B cell (primary cell): ENCODE results near the gene MRPL16. TPM values are rescaled to one million over a fixed set of nuclear protein-coding genes. Genes with fewer than 3 reads are reported as not detected.

Source experiments
- ATAC-seq: fragments of 200-7000 bp; cut with Tn5 transposase; one replicate; pipeline ENCODE4 v1.10.0; 2021; ENCODE audit warnings: low read depth, mild to moderate bottlenecking, moderate number of reproducible peaks, moderate library complexity
- CTCF ChIA-PET: fragments of 350-600 bp; sonication (Branson Sonifier 250); formaldehyde crosslinking; loops from one replicate; lab custom pipeline; 2021; ENCODE audit warnings: antibody characterized with exemption, inconsistent platforms; lab: Charles Lee
- POLR2A ChIA-PET: fragments of 350-600 bp; sonication (Branson Sonifier 250); formaldehyde crosslinking; loops from one replicate; lab custom pipeline; 2021; ENCODE audit warnings: antibody characterized with exemption; lab: Charles Lee
- DNase-seq: peaks from one replicate; pipeline ENCODE4 v3.0.0; 2013
- H2AFZ ChIP-seq: 2 replicates; pipeline ENCODE4 v1.6.1; 2012; ENCODE audit warnings: mild to moderate bottlenecking, low read depth, low read length; ENCODE audit not compliant: insufficient read depth, poor library complexity, severe bottlenecking
- H3K27ac ChIP-seq, 2 donors: 1 replicate in 1 of 2; 2 replicates in 1 of 2; pipeline ENCODE4 v1.5.1; 2012 to 2013; ENCODE audit warnings: low read length in 2 of 2, mild to moderate bottlenecking in 2 of 2, moderate library complexity in 1 of 2
- H3K27me3 ChIP-seq, 4 experiments: fragments of 200-600 bp in 1 of 4; sonication (generic) in 1 of 4; replicated peaks in 1 of 4; 1 replicate in 2 of 4; 2 replicates in 2 of 4; pipeline versions ENCODE4 v1.6.1 to v1.7.0; 2013 to 2016; ENCODE audit warnings: low read length in 3 of 4, mild to moderate bottlenecking in 2 of 4, mixed read lengths in 1 of 4, moderate library complexity in 1 of 4; ENCODE audit not compliant: insufficient read depth in 4 of 4, control insufficient read depth in 3 of 4; ENCODE audit errors: control extremely low read depth in 1 of 4
- H3K36me3 ChIP-seq, 2 experiments: replicated peaks in 1 of 2; 1 replicate in 1 of 2; 2 replicates in 1 of 2; pipeline versions ENCODE4 v1.6.1 to v1.7.1; 2013; ENCODE audit warnings: low read length in 1 of 2; ENCODE audit not compliant: insufficient read depth in 2 of 2, control insufficient read depth in 1 of 2; ENCODE audit errors: control extremely low read depth in 1 of 2, extremely low read depth in 1 of 2
- H3K4me1 ChIP-seq, 2 donors: fragments of 200-600 bp in 1 of 2; sonication (generic) in 1 of 2; 1 replicate in 1 of 2; 2 replicates in 1 of 2; pipeline versions ENCODE4 v1.5.1 to v1.6.1; 2013 to 2017; ENCODE audit warnings: low read length in 2 of 2; ENCODE audit not compliant: control insufficient read depth in 2 of 2, insufficient read depth in 2 of 2
- H3K4me2 ChIP-seq: replicated peaks from 2 replicates; pipeline ENCODE3; 2012; ENCODE audit warnings: mild to moderate bottlenecking, low read depth, low read length; ENCODE audit not compliant: poor library complexity, severe bottlenecking
- H3K4me3 ChIP-seq, 5 experiments: fragments of 200-600 bp in 1 of 5; sonication (generic) in 1 of 5; 1 replicate in 3 of 5; 2 replicates in 2 of 5; pipeline versions ENCODE4 v1.5.1 to v1.7.0; 2011 to 2016; ENCODE audit warnings: low read length in 4 of 5, mild to moderate bottlenecking in 4 of 5, low read depth in 2 of 5, control low read depth in 1 of 5, moderate library complexity in 1 of 5; ENCODE audit not compliant: insufficient read depth in 1 of 5; ENCODE audit errors: control extremely low read depth in 1 of 5, extremely low read depth in 1 of 5
- H3K79me2 ChIP-seq: fragments of 200-600 bp; sonication (generic); one replicate; pipeline ENCODE4 v1.6.0; 2016; ENCODE audit warnings: low read length; ENCODE audit not compliant: control insufficient read depth, insufficient read depth
- H3K9ac ChIP-seq: fragments of 200-600 bp; sonication (generic); 2 replicates; pipeline ENCODE4 v1.6.1; 2017; ENCODE audit warnings: mild to moderate bottlenecking, low read length, moderate library complexity
- H3K9me3 ChIP-seq, 3 donors: one replicate each; pipeline versions ENCODE4 v1.6.1 to v1.7.1; 2013; ENCODE audit warnings: low read length in 2 of 3; ENCODE audit not compliant: control insufficient read depth in 2 of 3, insufficient read depth in 1 of 3; ENCODE audit errors: control extremely low read depth in 1 of 3
- H4K20me1 ChIP-seq: 2 replicates; pipeline ENCODE4 v1.6.0; 2012; ENCODE audit warnings: mild to moderate bottlenecking, low read length; ENCODE audit not compliant: insufficient read depth, control insufficient read depth, poor library complexity, severe bottlenecking
- H3K27ac Mint-ChIP-seq: one replicate; pipeline ENCODE4 v1.8.0; 2021; ENCODE audit warnings: mixed read lengths
- H3K27me3 Mint-ChIP-seq: one replicate; pipeline ENCODE4 v1.8.0; 2021; ENCODE audit warnings: mixed read lengths
- H3K4me1 Mint-ChIP-seq: one replicate; pipeline ENCODE4 v1.8.0; 2021; ENCODE audit warnings: mixed read lengths
- H3K4me3 Mint-ChIP-seq: one replicate; pipeline ENCODE4 v1.8.0; 2021; ENCODE audit warnings: mixed read lengths
- H3K9me3 Mint-ChIP-seq: one replicate; pipeline ENCODE4 v1.8.0; 2022; ENCODE audit warnings: mixed read lengths; ENCODE audit not compliant: insufficient read depth
- EZH2 ChIP-seq: IDR thresholded peaks from 2 replicates; pipeline ENCODE4 v1.6.1; 2012; ENCODE audit warnings: borderline replicate concordance, low read depth, mild to moderate bottlenecking, moderate library complexity, low read length; ENCODE audit not compliant: insufficient read depth, poor library complexity, severe bottlenecking
- WGBS: methylation state at CpG from one replicate; pipeline ENCODE4 v1.1.5; 2013; ENCODE audit warnings: missing lambda C conversion rate; ENCODE audit not compliant: insufficient coverage; 5-methylcytosine and 5-hydroxymethylcytosine counted together
- intact Hi-C: fragments of 100-400 bp; cut with micrococcal nuclease; formaldehyde crosslinking; loops from one replicate; pipeline ENCODE4 v1.10.0; 2022
- polyA plus RNA-seq: library from polyadenylated mRNA; depleted of rRNA; stranded (reverse); fragments of >200 nt; gene quantifications from 2 replicates; pipeline ENCODE4 v1.2.3, GENCODE V29; 2012
- total RNA-seq, 2 donors: library from RNA; stranded (reverse); fragments of 120-200 nt in 1 of 2; gene quantifications; 1 replicate in 1 of 2; 2 replicates in 1 of 2; pipeline versions ENCODE4 v1.2.3 to v1.2.4, GENCODE V29; 2013 to 2022
- TF ChIP-seq, protein P1 (sequence below): fragments of 200-600 bp; IDR thresholded peaks from one replicate; pipeline ENCODE4 v1.8.0; 2022; ENCODE audit warnings: antibody characterized with exemption, mild to moderate bottlenecking

Gene MRPL16
- total and polyA plus RNA-seq, 2 donors (not counting 1 experiment from before 2014, with no cell fraction given), result 38.3 to 41.0 TPM

- H3K4me1 ChIP-seq, result no peaks in the 10 kb centered on the region
- no peaks in the 10 kb centered on the region for H3K9me3 ChIP-seq
- CTCF ChIA-PET, result interaction anchor here (1.1 kb wide), 1 partner anchor 38 kb away, joined by 4 read pairs; the partner anchor contains the start of gene STX3
- H3K27ac Mint-ChIP-seq, result no peak overlapping the region
- H2AFZ ChIP-seq, result no peak overlapping the region
- H3K27ac ChIP-seq, result no peak overlapping the region
- no peaks in the 10 kb centered on the region for H3K27me3 ChIP-seq
- no peak overlapping the region for H3K4me3 ChIP-seq
- no peak for DNase-seq
- no peaks in the 10 kb centered on the region for H4K20me1 ChIP-seq
- no peaks in the 10 kb centered on the region for H3K4me1 Mint-ChIP-seq
- ATAC-seq, result no peak
- intact Hi-C loops, result no loop called here
- H3K27me3 Mint-ChIP-seq, result no peaks in the 10 kb centered on the region
- H3K79me2 ChIP-seq, result no peaks in the 10 kb centered on the region
- no peak for TF ChIP-seq EZH2
- TF ChIP-seq, protein P1, sequence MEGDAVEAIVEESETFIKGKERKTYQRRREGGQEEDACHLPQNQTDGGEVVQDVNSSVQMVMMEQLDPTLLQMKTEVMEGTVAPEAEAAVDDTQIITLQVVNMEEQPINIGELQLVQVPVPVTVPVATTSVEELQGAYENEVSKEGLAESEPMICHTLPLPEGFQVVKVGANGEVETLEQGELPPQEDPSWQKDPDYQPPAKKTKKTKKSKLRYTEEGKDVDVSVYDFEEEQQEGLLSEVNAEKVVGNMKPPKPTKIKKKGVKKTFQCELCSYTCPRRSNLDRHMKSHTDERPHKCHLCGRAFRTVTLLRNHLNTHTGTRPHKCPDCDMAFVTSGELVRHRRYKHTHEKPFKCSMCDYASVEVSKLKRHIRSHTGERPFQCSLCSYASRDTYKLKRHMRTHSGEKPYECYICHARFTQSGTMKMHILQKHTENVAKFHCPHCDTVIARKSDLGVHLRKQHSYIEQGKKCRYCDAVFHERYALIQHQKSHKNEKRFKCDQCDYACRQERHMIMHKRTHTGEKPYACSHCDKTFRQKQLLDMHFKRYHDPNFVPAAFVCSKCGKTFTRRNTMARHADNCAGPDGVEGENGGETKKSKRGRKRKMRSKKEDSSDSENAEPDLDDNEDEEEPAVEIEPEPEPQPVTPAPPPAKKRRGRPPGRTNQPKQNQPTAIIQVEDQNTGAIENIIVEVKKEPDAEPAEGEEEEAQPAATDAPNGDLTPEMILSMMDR, result no peak
- peaks cover 4 to 26% of the 10 kb centered on the region in 2 experiments for H3K36me3 ChIP-seq
- H3K4me2 ChIP-seq, result no peak overlapping the region
- H3K9ac ChIP-seq, result no peak overlapping the region
- WGBS, result 100% methylated on average over 1 of the region's 1 CpG
- POLR2A ChIA-PET, result no interaction called here
- no peak overlapping the region for H3K4me3 Mint-ChIP-seq
- no peaks in the 10 kb centered on the region for H3K9me3 Mint-ChIP-seq
Measured at GRCh38 chr11:59792507-59792906, 18.1 kb downstream of the MRPL16 start.

DNA sequence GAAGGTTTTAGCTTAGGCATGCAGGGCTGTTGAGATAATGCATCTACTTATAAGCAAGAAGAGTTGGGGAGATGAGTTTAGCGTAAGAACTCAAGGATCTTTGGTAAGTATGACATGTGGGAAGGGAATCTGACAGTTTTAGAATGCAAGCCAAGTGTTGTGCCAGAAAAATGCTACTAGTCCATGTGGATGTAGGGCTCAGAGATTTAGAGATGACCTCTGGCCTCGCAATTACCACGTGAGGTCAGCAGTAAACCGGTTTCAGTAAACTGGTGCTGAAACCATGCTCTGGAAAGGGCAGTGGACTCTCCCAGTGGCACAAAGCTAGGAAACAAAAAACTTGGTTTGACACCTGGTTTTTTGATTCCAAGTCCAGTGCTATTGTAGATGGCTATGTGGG lies 18.9 kb downstream of the MRPL16 start:
- Histone ChIP-seq H3K4me3 (no peak overlapping the region), H3K9ac (no peak overlapping the region), H3K27me3 (no peaks in the 10 kb centered on the region), H2AFZ (no peak overlapping the region), H3K79me2 (no peaks in the 10 kb centered on the region), H3K4me1 (no peaks in the 10 kb centered on the region), H3K4me2 (no peak overlapping the region), H3K27ac (no peak overlapping the region), H4K20me1 (no peaks in the 10 kb centered on the region), H3K36me3 (peaks cover 4 to 26% of the 10 kb centered on the region in 2 experiments), H3K9me3 (no peaks in the 10 kb centered on the region)
- ATAC-seq, result no peak
- POLR2A ChIA-PET, result no interaction called here
- intact Hi-C loops, result no loop called here
- no peak for TF ChIP-seq EZH2
- TF ChIP-seq, protein P1, result no peak
- H3K4me1 Mint-ChIP-seq, result peaks cover 1% of the 10 kb centered on the region
- no peak overlapping the region for H3K27ac Mint-ChIP-seq
- CTCF ChIA-PET, result no interaction called here
- no peaks in the 10 kb centered on the region for H3K9me3 Mint-ChIP-seq
- no peak overlapping the region for H3K4me3 Mint-ChIP-seq
- no peaks in the 10 kb centered on the region for H3K27me3 Mint-ChIP-seq
- no peak for DNase-seq
- 100% methylated on average over 4 of the region's 4 CpGs for WGBS
